Activated B cell treated with CpG ODN at 0.5 μM for 24 hours (primary cell): ENCODE results near the gene TMEM9. TPM values are rescaled to one million over a fixed set of nuclear protein-coding genes. Genes with fewer than 3 reads are reported as not detected.

Source experiments
- ATAC-seq: fragments of 200-7000 bp; cut with Tn5 transposase; one replicate; pipeline ENCODE4 v1.10.0; 2021; ENCODE audit warnings: low read depth, mild to moderate bottlenecking, moderate library complexity
- CTCF ChIA-PET: fragments of 350-600 bp; sonication (Branson Sonifier 250); formaldehyde crosslinking; loops from one replicate; lab custom pipeline; 2021; ENCODE audit warnings: antibody characterized with exemption; lab: Charles Lee
- POLR2A ChIA-PET: fragments of 350-600 bp; sonication (Branson Sonifier 250); formaldehyde crosslinking; loops from one replicate; lab custom pipeline; 2021; ENCODE audit warnings: antibody characterized with exemption; lab: Charles Lee
- DNase-seq: peaks from one replicate; pipeline ENCODE4 v3.0.0; 2022
- H3K27ac Mint-ChIP-seq: one replicate; pipeline ENCODE4 v1.8.0; 2020; ENCODE audit warnings: mixed read lengths
- H3K27me3 Mint-ChIP-seq: one replicate; pipeline ENCODE4 v1.8.0; 2021; ENCODE audit warnings: mixed read lengths
- H3K36me3 Mint-ChIP-seq: one replicate; pipeline ENCODE4 v1.8.0; 2021; ENCODE audit warnings: low read depth, mixed read lengths
- H3K4me1 Mint-ChIP-seq: one replicate; pipeline ENCODE4 v1.8.0; 2021; ENCODE audit warnings: mixed read lengths
- H3K4me3 Mint-ChIP-seq: one replicate; pipeline ENCODE4 v1.8.0; 2020; ENCODE audit warnings: mild to moderate bottlenecking, mixed read lengths
- H3K9me3 Mint-ChIP-seq: one replicate; pipeline ENCODE4 v1.8.0; 2020; ENCODE audit warnings: mixed read lengths
- intact Hi-C: fragments of 100-400 bp; cut with micrococcal nuclease; formaldehyde crosslinking; loops from one replicate; pipeline ENCODE4 v1.15.1; 2024
- total RNA-seq: library from RNA; stranded (reverse); gene quantifications from 2 replicates; pipeline ENCODE4 v1.2.3, GENCODE V29; 2022
- TF ChIP-seq, protein P1 (sequence below): fragments of 200-600 bp; IDR thresholded peaks from one replicate; pipeline ENCODE4 v1.8.0; 2022; ENCODE audit warnings: antibody characterized with exemption, mild to moderate bottlenecking

TMEM9 gene
- total RNA-seq, 1 donor from 2014 or later = 19.0 TPM

GRCh38 chr1:201113451-201114244 is 40.6 kb downstream of the TMEM9 start:
- intact Hi-C loops = loop anchor here (1.0 to 5.0 kb wide), 4 partner anchors 27 to 491 kb away; partner anchors contain the start of gene KIF14
- ChIA-PET POLR2A (no interaction called here), CTCF (interaction anchor here (0.6 to 3.2 kb wide), 8 partner anchors 9 to 142 kb away, joined by 3 to 38 read pairs (median 4); partner anchors contain the start of gene TMEM9)
- H3K9me3 Mint-ChIP-seq = no peaks in the 10 kb centered on the region
- ATAC-seq (no peak), DNase-seq (no peak)
- no peaks in the 10 kb centered on the region for H3K36me3 Mint-ChIP-seq
- TF ChIP-seq, protein P1, sequence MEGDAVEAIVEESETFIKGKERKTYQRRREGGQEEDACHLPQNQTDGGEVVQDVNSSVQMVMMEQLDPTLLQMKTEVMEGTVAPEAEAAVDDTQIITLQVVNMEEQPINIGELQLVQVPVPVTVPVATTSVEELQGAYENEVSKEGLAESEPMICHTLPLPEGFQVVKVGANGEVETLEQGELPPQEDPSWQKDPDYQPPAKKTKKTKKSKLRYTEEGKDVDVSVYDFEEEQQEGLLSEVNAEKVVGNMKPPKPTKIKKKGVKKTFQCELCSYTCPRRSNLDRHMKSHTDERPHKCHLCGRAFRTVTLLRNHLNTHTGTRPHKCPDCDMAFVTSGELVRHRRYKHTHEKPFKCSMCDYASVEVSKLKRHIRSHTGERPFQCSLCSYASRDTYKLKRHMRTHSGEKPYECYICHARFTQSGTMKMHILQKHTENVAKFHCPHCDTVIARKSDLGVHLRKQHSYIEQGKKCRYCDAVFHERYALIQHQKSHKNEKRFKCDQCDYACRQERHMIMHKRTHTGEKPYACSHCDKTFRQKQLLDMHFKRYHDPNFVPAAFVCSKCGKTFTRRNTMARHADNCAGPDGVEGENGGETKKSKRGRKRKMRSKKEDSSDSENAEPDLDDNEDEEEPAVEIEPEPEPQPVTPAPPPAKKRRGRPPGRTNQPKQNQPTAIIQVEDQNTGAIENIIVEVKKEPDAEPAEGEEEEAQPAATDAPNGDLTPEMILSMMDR = no peak
- peaks cover 12% of the 10 kb centered on the region for H3K27me3 Mint-ChIP-seq
- no peak overlapping the region for H3K27ac Mint-ChIP-seq
- peak overlapping the region; percentile 82 for H3K4me3 Mint-ChIP-seq
- H3K4me1 Mint-ChIP-seq = peaks cover 2% of the 10 kb centered on the region

DNA sequence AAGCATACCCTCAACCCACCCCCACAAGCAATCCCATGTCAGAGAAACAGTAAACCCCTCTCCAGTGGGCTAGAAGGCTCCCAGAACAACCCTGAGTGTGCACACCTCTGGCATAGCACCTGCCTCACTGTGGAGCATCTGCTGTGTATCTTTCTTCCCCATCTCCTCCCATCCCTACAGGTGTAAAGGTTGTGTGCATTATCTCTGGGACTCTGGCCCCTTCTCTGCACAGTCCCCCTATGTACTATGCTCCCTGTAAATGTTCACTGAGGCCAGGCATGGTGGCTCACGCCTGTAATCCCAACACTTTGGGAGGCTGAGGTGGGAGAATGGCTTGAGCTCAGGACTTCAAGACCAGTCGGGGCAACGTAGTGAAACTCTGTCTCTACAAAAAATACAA is 41.3 kb downstream of the TMEM9 start:
- intact Hi-C loops = loop anchor here (5.0 kb wide), 2 partner anchors 71 to 491 kb away; partner anchors contain the start of gene KIF14
- Mint-ChIP-seq H3K9me3 (no peaks in the 10 kb centered on the region), H3K4me3 (no peak overlapping the region), H3K36me3 (no peaks in the 10 kb centered on the region), H3K27ac (no peak overlapping the region), H3K4me1 (peaks cover 2% of the 10 kb centered on the region), H3K27me3 (peaks cover 12% of the 10 kb centered on the region)
- POLR2A ChIA-PET = no interaction called here
- ATAC-seq (no peak), DNase-seq (no peak)
- CTCF ChIA-PET = interaction anchor here (1.2 to 3.2 kb wide), 2 partner anchors 41 to 141 kb away, joined by 4 to 38 read pairs; partner anchors contain the start of gene TMEM9
- TF ChIP-seq, protein P1 = no peak

GRCh38 chr1:201112173-201112731 is 42.0 kb downstream of the TMEM9 start, which contains the start of gene CACNA1S:
Gene CACNA1S (minus strand): TSS chr1:201112426. CDS start chr1:201112339, 87 bp downstream.
- intact Hi-C loops = loop anchor here (5.0 kb wide), 2 partner anchors 70 to 490 kb away; partner anchors contain the start of gene KIF14
- Mint-ChIP-seq H3K9me3 (no peaks in the 10 kb centered on the region), H3K27me3 (peaks cover 12% of the 10 kb centered on the region), H3K4me3 (no peak within 1 kb of the TSS), H3K27ac (no peak within 1 kb of the TSS), H3K36me3 (no peaks in the 10 kb centered on the region), H3K4me1 (peaks cover 2% of the 10 kb centered on the region)
- ChIA-PET CTCF (no interaction called here), POLR2A (interaction anchor here (0.6 kb wide), 1 partner anchor 1070 kb away, joined by 4 read pairs; no protein-coding TSS in a partner anchor)
- DNase-seq = no peak
- TF ChIP-seq, protein P1 = no peak
- no peak for ATAC-seq

DNA sequence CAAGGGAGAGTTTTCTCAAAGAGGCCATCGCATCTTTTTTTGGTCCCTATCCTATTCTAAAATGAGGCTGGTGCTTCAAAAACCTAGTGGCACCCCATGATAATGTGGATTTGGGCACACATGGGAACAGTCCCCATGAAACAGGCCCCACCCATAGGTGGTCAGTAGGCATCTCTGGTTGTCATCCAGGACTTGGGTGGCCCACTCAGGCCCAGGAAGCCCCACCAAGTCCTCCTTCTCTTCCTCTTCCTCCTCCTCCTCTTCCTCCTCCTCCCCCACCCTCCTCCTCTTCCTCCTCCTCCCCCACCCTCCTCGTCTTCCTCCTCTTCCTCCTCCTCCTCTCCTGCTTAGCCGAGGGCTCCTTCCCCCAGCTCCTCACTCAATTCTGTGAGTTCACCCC is 42.6 kb downstream of the TMEM9 start:
- Mint-ChIP-seq H3K4me1 (peaks cover 2% of the 10 kb centered on the region), H3K36me3 (no peaks in the 10 kb centered on the region), H3K9me3 (no peaks in the 10 kb centered on the region), H3K27me3 (peaks cover 12% of the 10 kb centered on the region), H3K4me3 (no peak overlapping the region), H3K27ac (no peak overlapping the region)
- ChIA-PET CTCF (no interaction called here), POLR2A (interaction anchor here (0.6 kb wide), 1 partner anchor 1070 kb away, joined by 4 read pairs; no protein-coding TSS in a partner anchor)
- intact Hi-C loops = loop anchor here (5.0 kb wide), 2 partner anchors 69 to 489 kb away; partner anchors contain the start of gene KIF14
- no peak for ATAC-seq
- TF ChIP-seq, protein P1 = no peak
- DNase-seq = no peak

GRCh38 chr1:201111156-201111555 is 43.1 kb downstream of the TMEM9 start:
- ATAC-seq = no peak
- no peaks in the 10 kb centered on the region for H3K9me3 Mint-ChIP-seq
- peaks cover 2% of the 10 kb centered on the region for H3K4me1 Mint-ChIP-seq
- intact Hi-C loops = loop anchor here (5.0 kb wide), 2 partner anchors 69 to 489 kb away; partner anchors contain the start of gene KIF14
- no peaks in the 10 kb centered on the region for H3K36me3 Mint-ChIP-seq
- TF ChIP-seq, protein P1 = no peak
- POLR2A ChIA-PET = no interaction called here
- CTCF ChIA-PET = no interaction called here
- H3K27ac Mint-ChIP-seq = no peak overlapping the region
- H3K27me3 Mint-ChIP-seq = peaks cover 12% of the 10 kb centered on the region
- H3K4me3 Mint-ChIP-seq = no peak overlapping the region
- no peak for DNase-seq
